GM10266 (cell line): Measurements from ENCODE around the gene TFDP1.

Experiments
- DNase-seq: peaks from one replicate; pipeline ENCODE4 v3.0.0; 2012; ENCODE audit errors: extremely low spot score
- TF ChIP-seq, protein P1 (sequence below): IDR thresholded peaks from 2 replicates; pipeline ENCODE4 v1.5.1; 2012; ENCODE audit warnings: mild to moderate bottlenecking, low read depth; ENCODE audit not compliant: control insufficient read depth, insufficient read depth; ENCODE audit errors: missing control alignments

TFDP1 gene

GRCh38 chr13:113649212-113649611 is 64.7 kb downstream of the TFDP1 start:
- TF ChIP-seq, protein P1, sequence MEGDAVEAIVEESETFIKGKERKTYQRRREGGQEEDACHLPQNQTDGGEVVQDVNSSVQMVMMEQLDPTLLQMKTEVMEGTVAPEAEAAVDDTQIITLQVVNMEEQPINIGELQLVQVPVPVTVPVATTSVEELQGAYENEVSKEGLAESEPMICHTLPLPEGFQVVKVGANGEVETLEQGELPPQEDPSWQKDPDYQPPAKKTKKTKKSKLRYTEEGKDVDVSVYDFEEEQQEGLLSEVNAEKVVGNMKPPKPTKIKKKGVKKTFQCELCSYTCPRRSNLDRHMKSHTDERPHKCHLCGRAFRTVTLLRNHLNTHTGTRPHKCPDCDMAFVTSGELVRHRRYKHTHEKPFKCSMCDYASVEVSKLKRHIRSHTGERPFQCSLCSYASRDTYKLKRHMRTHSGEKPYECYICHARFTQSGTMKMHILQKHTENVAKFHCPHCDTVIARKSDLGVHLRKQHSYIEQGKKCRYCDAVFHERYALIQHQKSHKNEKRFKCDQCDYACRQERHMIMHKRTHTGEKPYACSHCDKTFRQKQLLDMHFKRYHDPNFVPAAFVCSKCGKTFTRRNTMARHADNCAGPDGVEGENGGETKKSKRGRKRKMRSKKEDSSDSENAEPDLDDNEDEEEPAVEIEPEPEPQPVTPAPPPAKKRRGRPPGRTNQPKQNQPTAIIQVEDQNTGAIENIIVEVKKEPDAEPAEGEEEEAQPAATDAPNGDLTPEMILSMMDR = no peak
- no peak for DNase-seq

DNA sequence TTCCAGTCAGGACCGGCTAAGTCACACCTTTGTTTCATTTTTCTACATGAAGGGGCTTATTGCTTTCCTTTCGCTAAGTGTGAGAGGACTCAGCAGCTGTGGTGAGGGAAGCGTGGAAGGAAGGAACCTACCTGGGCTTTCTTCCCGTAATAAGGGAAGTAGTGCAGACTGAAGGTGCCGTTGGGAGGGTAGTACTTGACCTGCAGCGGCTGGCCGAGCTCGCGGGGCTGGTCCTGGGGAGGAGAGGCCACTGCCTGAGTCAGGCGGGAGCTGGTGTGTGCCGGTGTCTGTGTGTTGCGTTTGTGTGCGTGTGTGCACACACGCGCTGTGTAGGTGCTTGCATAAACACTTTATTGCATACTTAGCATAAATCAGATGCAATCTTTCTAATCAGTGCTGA is 65.7 kb downstream of the TFDP1 start:
- no peak for DNase-seq
- TF ChIP-seq, protein P1 = no peak

GRCh38 chr13:113650731-113651148 is 66.2 kb downstream of the TFDP1 start:
- TF ChIP-seq, protein P1 = no peak
- DNase-seq = no peak

GRCh38 chr13:113651511-113652403 is 67.2 kb downstream of the TFDP1 start:
- no peak for DNase-seq
- TF ChIP-seq, protein P1 = no peak

DNA sequence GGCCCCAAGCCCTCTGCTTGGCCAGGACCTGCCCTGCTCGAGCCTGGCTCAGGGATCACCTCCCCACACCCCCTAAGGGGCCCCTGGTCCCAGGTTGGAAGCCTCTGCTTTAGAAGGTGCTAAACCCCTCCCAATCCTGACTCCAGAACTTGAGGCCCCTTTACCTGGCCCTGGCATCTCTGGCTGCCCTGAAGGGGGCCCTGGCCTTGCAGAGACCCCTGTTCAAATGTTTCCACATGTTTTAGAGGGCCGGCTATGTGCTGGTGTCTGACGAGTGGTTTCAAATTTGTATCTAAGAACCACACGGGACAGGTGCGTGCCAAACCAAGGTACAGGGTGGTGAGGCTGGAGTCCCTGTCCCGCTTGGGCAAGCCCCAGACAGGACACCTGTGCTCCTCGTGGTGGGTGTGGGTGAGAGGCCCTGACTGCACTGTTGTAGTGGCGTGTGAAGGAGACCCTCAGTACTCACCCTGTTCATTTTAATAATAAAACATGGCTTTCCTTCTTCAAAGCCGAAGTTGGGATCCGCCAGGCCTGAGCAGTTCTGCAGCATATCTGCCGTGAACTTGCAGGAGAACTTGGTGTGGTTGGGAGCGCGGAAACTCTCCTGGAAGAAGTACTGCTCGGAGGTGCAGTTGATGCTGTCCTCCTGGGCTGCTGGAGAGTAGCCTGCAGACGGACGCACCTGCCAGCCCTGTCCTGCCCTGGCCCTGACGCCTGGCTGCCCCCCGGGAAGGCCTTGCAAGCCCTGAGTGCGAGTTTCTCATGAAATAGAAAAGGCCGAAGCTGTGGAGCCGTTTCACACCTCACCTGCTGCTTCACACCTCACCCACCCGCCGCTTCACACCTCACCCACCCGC is 68.1 kb downstream of the TFDP1 start:
- TF ChIP-seq, protein P1 = no peak

DNA sequence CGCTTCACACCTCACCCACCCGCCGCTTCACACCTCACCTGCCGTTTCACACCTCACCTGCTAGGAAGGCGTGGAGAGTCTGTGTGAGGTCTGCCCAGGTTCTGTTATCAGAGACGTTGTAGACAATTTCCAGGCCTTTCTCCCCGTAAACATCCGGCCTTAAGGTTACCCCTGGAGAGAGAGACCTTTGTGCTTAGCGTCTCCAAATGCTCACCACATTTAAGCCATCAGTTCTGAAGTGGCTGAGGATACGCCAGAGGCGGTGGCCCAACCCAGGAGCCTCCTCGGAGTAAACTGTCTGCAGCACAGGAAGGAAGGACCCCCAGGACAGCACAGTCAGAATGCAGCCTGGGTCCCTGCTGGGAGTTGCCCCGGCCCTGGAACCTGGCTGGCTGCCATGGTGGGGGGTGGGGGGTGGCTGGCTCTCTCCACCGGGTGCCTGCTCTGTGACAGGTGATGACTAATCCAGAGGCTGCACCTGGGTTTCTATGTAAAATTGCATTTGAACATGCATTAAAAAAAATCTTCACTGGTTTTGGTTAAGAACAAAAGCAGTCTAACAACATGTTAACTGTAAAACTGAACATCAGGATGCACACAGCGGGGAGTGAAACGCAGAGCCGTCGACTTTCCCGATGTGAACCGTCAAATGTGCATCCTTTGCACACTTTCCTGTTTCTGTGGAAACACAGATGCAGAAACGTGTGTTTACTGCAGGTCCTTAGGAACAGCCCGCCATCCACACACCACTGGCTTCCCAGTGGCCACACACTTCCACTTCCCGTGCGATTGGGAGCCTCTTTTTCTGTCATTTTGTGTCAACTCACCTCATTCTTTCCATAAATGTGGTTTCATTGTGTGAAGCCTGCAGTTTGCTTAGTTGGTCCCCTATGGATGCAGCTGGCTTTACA is 69.0 kb downstream of the TFDP1 start:
- TF ChIP-seq, protein P1 = no peak
- DNase-seq = no peak

More for the DNA sequence above, 68.1 kb downstream of the TFDP1 start:
- DNase-seq = no peak
